Neural cell (in vitro differentiated cells): Measurements from ENCODE around the gene ZNF648.

Experiments used
- CTCF ChIP-seq: fragments of 450-650 bp; IDR thresholded peaks from 2 replicates; pipeline ENCODE4 v1.5.1; 2014; ENCODE audit warnings: antibody characterized with exemption, mild to moderate bottlenecking, moderate library complexity; ENCODE audit not compliant: poor library complexity, severe bottlenecking
- EZH2 ChIP-seq: fragments of 200-600, 300-800 bp; shearing (Covaris generic), sonication (generic); IDR thresholded peaks from 2 replicates; pipeline ENCODE4 v1.6.1; 2014; ENCODE audit warnings: antibody characterized with exemption, low read length, borderline replicate concordance, mild to moderate bottlenecking; ENCODE audit not compliant: insufficient read depth, poor library complexity, severe bottlenecking
- POLR2AphosphoS5 ChIP-seq: IDR thresholded peaks from 2 replicates; pipeline ENCODE4 v1.6.1; 2012

- no peak for TF ChIP-seq EZH2
- no peak for TF ChIP-seq CTCF
- TF ChIP-seq POLR2AphosphoS5, result no peak
Observed at GRCh38 chr1:182050481-182051448, 10.7 kb downstream of the ZNF648 start.
